Activated CD4-positive, alpha-beta memory T cell treated with anti-CD3 and anti-CD28 coated beads for 36 hours (primary cell): ENCODE data around the gene CCDC92. TPM values are rescaled to one million over a fixed set of nuclear protein-coding genes. Genes with fewer than 3 reads are reported as not detected.

Experiments used
- CTCF ChIA-PET: fragments of 350-600 bp; sonication (Branson Sonifier 250); formaldehyde crosslinking; loops from one replicate; lab custom pipeline; 2021; ENCODE audit warnings: antibody characterized with exemption, inconsistent platforms; lab: Charles Lee
- POLR2A ChIA-PET: fragments of 350-600 bp; sonication (Branson Sonifier 250); formaldehyde crosslinking; loops from one replicate; lab custom pipeline; 2021; ENCODE audit warnings: antibody characterized with exemption; lab: Charles Lee
- DNase-seq: peaks from one replicate; pipeline ENCODE4 v3.0.0-alpha.2; 2020
- H3K27ac Mint-ChIP-seq: one replicate; pipeline ENCODE4 v1.8.0; 2021; ENCODE audit warnings: mixed read lengths
- H3K27me3 Mint-ChIP-seq: one replicate; pipeline ENCODE4 v1.8.0; 2021; ENCODE audit warnings: mixed read lengths
- H3K36me3 Mint-ChIP-seq: one replicate; pipeline ENCODE4 v1.8.0; 2021; ENCODE audit warnings: mixed read lengths
- H3K4me1 Mint-ChIP-seq: one replicate; pipeline ENCODE4 v1.8.0; 2021; ENCODE audit warnings: low read depth, mixed read lengths
- H3K4me3 Mint-ChIP-seq: one replicate; pipeline ENCODE4 v1.8.0; 2021; ENCODE audit warnings: mild to moderate bottlenecking, mixed read lengths
- H3K9me3 Mint-ChIP-seq: one replicate; pipeline ENCODE4 v1.8.0; 2021; ENCODE audit warnings: mixed read lengths
- intact Hi-C: fragments of 100-400 bp; cut with micrococcal nuclease; formaldehyde crosslinking; loops from one replicate; pipeline ENCODE4 v1.15.1; 2023
- total RNA-seq, 2 experiments: library from RNA; stranded (reverse); gene quantifications; one replicate each; pipeline ENCODE4 v1.2.3, GENCODE V29; 2021

Gene CCDC92
- total RNA-seq, 2 experiments from 2014 or later: 11.4 to 11.7 TPM

- intact Hi-C loops: no loop called here
- no peak for DNase-seq
- CTCF ChIA-PET: no interaction called here
Measured at GRCh38 chr12:123945287-123946151, 27.1 kb downstream of the CCDC92 start.

GRCh38 chr12:123944696-123945095 is 27.9 kb downstream of the CCDC92 start:
- Mint-ChIP-seq H3K4me3 (no peak overlapping the region), H3K36me3 (peaks cover 19% of the 10 kb centered on the region), H3K27ac (no peak overlapping the region), H3K9me3 (peaks cover 8% of the 10 kb centered on the region), H3K4me1 (no peaks in the 10 kb centered on the region), H3K27me3 (no peaks in the 10 kb centered on the region)
- intact Hi-C loops: no loop called here
- CTCF ChIA-PET: no interaction called here
- POLR2A ChIA-PET: no interaction called here
- no peak for DNase-seq

More at GRCh38 chr12:123945287-123946151, 27.1 kb downstream of the CCDC92 start:
- Mint-ChIP-seq H3K4me1 (no peaks in the 10 kb centered on the region), H3K27me3 (no peaks in the 10 kb centered on the region), H3K36me3 (peaks cover 19% of the 10 kb centered on the region), H3K4me3 (no peak overlapping the region), H3K27ac (no peak overlapping the region), H3K9me3 (peaks cover 8% of the 10 kb centered on the region)
- POLR2A ChIA-PET: no interaction called here

- CTCF ChIA-PET: no interaction called here
- peaks cover 19% of the 10 kb centered on the region for H3K36me3 Mint-ChIP-seq
Measured at GRCh38 chr12:123943816-123944215, 28.8 kb downstream of the CCDC92 start.

GRCh38 chr12:123942911-123943648 is 29.6 kb downstream of the CCDC92 start:
- H3K36me3 Mint-ChIP-seq: peaks cover 19% of the 10 kb centered on the region

More at GRCh38 chr12:123943816-123944215, 28.8 kb downstream of the CCDC92 start:
- Mint-ChIP-seq H3K4me3 (no peak overlapping the region), H3K9me3 (peaks cover 8% of the 10 kb centered on the region), H3K27me3 (no peaks in the 10 kb centered on the region), H3K27ac (no peak overlapping the region), H3K4me1 (peaks cover 4% of the 10 kb centered on the region)
- intact Hi-C loops: no loop called here
- DNase-seq: no peak
- POLR2A ChIA-PET: no interaction called here

GRCh38 chr12:123942238-123942653 is 30.4 kb downstream of the CCDC92 start:
- peaks cover 20% of the 10 kb centered on the region for H3K4me1 Mint-ChIP-seq
- H3K27me3 Mint-ChIP-seq: no peaks in the 10 kb centered on the region
- H3K36me3 Mint-ChIP-seq: peaks cover 23% of the 10 kb centered on the region
- ChIA-PET POLR2A (no interaction called here), CTCF (interaction anchor here (1.5 kb wide), 1 partner anchor 37 kb away, joined by 3 read pairs; no protein-coding TSS in a partner anchor)
- H3K4me3 Mint-ChIP-seq: no peak overlapping the region
- H3K9me3 Mint-ChIP-seq: peaks cover 8% of the 10 kb centered on the region
- no peak overlapping the region for H3K27ac Mint-ChIP-seq
- intact Hi-C loops: no loop called here
- no peak for DNase-seq

More at GRCh38 chr12:123942911-123943648, 29.6 kb downstream of the CCDC92 start:
- no peak overlapping the region for H3K4me3 Mint-ChIP-seq
- H3K4me1 Mint-ChIP-seq: peaks cover 12% of the 10 kb centered on the region
- intact Hi-C loops: no loop called here
- no peak for DNase-seq
- no peaks in the 10 kb centered on the region for H3K27me3 Mint-ChIP-seq
- H3K27ac Mint-ChIP-seq: no peak overlapping the region
- ChIA-PET CTCF (interaction anchor here (0.6 kb wide), 1 partner anchor 19 kb away, joined by 3 read pairs; no protein-coding TSS in a partner anchor), POLR2A (no interaction called here)
- peaks cover 8% of the 10 kb centered on the region for H3K9me3 Mint-ChIP-seq

GRCh38 chr12:123941624-123942237 is 30.9 kb downstream of the CCDC92 start:
- Mint-ChIP-seq H3K4me1 (peaks cover 20% of the 10 kb centered on the region), H3K9me3 (peaks cover 8% of the 10 kb centered on the region), H3K4me3 (no peak overlapping the region), H3K27me3 (no peaks in the 10 kb centered on the region), H3K27ac (no peak overlapping the region), H3K36me3 (peaks cover 23% of the 10 kb centered on the region)
- no peak for DNase-seq
- CTCF ChIA-PET: interaction anchor here (1.5 kb wide), 1 partner anchor 36 kb away, joined by 3 read pairs; no protein-coding TSS in a partner anchor
- POLR2A ChIA-PET: no interaction called here
- intact Hi-C loops: no loop called here

- peaks cover 8% of the 10 kb centered on the region for H3K9me3 Mint-ChIP-seq
- CTCF ChIA-PET: interaction anchor here (1.5 kb wide), 1 partner anchor 36 kb away, joined by 3 read pairs; no protein-coding TSS in a partner anchor
- no peak overlapping the region for H3K4me3 Mint-ChIP-seq
- peaks cover 20% of the 10 kb centered on the region for H3K4me1 Mint-ChIP-seq
- no peaks in the 10 kb centered on the region for H3K27me3 Mint-ChIP-seq
- peaks cover 25% of the 10 kb centered on the region for H3K36me3 Mint-ChIP-seq
- intact Hi-C loops: no loop called here
- DNase-seq: no peak
- POLR2A ChIA-PET: no interaction called here
- no peak overlapping the region for H3K27ac Mint-ChIP-seq
Measured at GRCh38 chr12:123941000-123941399, 31.6 kb downstream of the CCDC92 start.

- no peak overlapping the region for H3K27ac Mint-ChIP-seq
- intact Hi-C loops: no loop called here
- no peak overlapping the region for H3K4me3 Mint-ChIP-seq
- peaks cover 25% of the 10 kb centered on the region for H3K36me3 Mint-ChIP-seq
- ChIA-PET CTCF (interaction anchor here (0.9 to 1.5 kb wide), 2 partner anchors 35 to 43 kb away, joined by 3 read pairs; no protein-coding TSS in a partner anchor), POLR2A (no interaction called here)
- H3K4me1 Mint-ChIP-seq: peaks cover 20% of the 10 kb centered on the region
- no peak for DNase-seq
- H3K27me3 Mint-ChIP-seq: no peaks in the 10 kb centered on the region
- peaks cover 8% of the 10 kb centered on the region for H3K9me3 Mint-ChIP-seq
Measured at GRCh38 chr12:123940627-123940966, 32.0 kb downstream of the CCDC92 start.

- no peak for DNase-seq
- Mint-ChIP-seq H3K9me3 (peaks cover 8% of the 10 kb centered on the region), H3K4me1 (peaks cover 20% of the 10 kb centered on the region), H3K27ac (no peak overlapping the region), H3K4me3 (no peak overlapping the region), H3K27me3 (no peaks in the 10 kb centered on the region), H3K36me3 (peaks cover 25% of the 10 kb centered on the region)
- CTCF ChIA-PET: interaction anchor here (0.9 to 3.0 kb wide), 3 partner anchors 22 to 44 kb away, joined by 3 to 21 read pairs (median 5); no protein-coding TSS in a partner anchor
- POLR2A ChIA-PET: no interaction called here
- intact Hi-C loops: loop anchor here (2.0 kb wide), 2 partner anchors 33 to 35 kb away; partner anchors contain the start of genes CCDC92 and ZNF664
Measured at GRCh38 chr12:123939716-123940626, 32.7 kb downstream of the CCDC92 start.

GRCh38 chr12:123938679-123939480 is 33.8 kb downstream of the CCDC92 start:
- DNase-seq: peak; percentile 38
- peak overlapping the region; percentile 66 for H3K4me3 Mint-ChIP-seq
- H3K4me1 Mint-ChIP-seq: peaks cover 20% of the 10 kb centered on the region
- H3K27me3 Mint-ChIP-seq: no peaks in the 10 kb centered on the region
- H3K27ac Mint-ChIP-seq: peak overlapping the region; percentile 80
- H3K9me3 Mint-ChIP-seq: peaks cover 8% of the 10 kb centered on the region
- H3K36me3 Mint-ChIP-seq: peaks cover 21% of the 10 kb centered on the region
- ChIA-PET CTCF (interaction anchor here (0.6 to 3.0 kb wide), 10 partner anchors 11 to 221 kb away, joined by 3 to 21 read pairs (median 3); no protein-coding TSS in a partner anchor), POLR2A (no interaction called here)
- intact Hi-C loops: loop anchor here (2.0 kb wide), 2 partner anchors 34 kb away; partner anchors contain the start of genes CCDC92 and ZNF664
